Skeletal muscle cell (primary cell): ENCODE data around the gene SELENOP.

Source experiments
- DNase-seq: peaks from one replicate; pipeline ENCODE4 v3.0.0-alpha.2; 2010; ENCODE audit warnings: low read depth
- H3K4me3 ChIP-seq: 2 replicates; pipeline ENCODE4 v1.5.1; 2011; ENCODE audit warnings: low read depth, mild to moderate bottlenecking, control low read depth, low read length, moderate library complexity

The SELENOP gene

DNA sequence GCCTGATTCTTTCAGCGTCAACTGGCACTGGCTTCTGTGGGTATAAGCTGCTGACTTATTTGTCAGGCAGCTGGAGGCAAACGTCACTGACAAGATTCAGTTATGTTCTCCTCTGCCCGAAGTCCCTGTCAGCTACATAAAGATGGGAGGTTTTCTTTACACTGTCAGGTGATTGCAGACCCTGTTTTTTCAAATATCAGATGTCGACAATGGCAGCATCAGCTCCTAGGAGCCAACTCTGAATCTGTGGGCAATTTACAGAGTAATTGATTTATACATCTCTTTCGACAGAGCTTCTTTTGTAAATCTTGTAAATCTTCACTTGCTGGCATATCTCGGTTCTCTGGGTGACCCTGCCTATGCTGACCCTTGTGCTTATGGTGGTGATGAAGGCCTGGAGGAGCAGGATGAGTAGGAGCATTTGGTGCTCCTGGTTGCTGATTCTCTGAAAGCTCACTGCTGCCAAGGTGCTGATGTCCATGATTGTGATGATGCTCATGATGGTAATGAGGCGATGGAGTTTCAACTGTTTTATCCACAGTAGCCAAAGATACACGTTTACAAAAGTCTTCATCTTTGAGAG is 10.9 kb downstream of the SELENOP start:
- no peak for DNase-seq
- no peak overlapping the region for H3K4me3 ChIP-seq

GRCh38 chr5:42799668-42800114 is 12.0 kb downstream of the SELENOP start:
- no peak for DNase-seq
- no peak overlapping the region for H3K4me3 ChIP-seq

DNA sequence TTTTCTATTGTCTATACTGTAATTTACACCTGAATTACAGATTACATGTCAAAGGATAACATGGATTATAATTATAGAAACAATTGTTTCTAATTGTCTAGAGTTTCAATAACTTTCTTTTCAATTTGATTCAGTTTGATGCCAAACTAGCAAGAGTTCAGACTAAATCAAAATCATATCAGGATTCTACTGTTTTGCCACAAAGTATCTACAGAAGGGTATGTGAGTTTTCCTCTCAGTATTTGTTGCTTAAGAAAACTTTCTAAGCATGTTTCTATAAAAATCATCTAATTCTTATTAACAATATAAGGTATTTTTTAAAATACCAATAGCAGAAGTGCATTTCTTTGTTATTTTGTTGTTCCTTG is 12.5 kb downstream of the SELENOP start:
- DNase-seq: no peak
- H3K4me3 ChIP-seq: no peak overlapping the region

DNA sequence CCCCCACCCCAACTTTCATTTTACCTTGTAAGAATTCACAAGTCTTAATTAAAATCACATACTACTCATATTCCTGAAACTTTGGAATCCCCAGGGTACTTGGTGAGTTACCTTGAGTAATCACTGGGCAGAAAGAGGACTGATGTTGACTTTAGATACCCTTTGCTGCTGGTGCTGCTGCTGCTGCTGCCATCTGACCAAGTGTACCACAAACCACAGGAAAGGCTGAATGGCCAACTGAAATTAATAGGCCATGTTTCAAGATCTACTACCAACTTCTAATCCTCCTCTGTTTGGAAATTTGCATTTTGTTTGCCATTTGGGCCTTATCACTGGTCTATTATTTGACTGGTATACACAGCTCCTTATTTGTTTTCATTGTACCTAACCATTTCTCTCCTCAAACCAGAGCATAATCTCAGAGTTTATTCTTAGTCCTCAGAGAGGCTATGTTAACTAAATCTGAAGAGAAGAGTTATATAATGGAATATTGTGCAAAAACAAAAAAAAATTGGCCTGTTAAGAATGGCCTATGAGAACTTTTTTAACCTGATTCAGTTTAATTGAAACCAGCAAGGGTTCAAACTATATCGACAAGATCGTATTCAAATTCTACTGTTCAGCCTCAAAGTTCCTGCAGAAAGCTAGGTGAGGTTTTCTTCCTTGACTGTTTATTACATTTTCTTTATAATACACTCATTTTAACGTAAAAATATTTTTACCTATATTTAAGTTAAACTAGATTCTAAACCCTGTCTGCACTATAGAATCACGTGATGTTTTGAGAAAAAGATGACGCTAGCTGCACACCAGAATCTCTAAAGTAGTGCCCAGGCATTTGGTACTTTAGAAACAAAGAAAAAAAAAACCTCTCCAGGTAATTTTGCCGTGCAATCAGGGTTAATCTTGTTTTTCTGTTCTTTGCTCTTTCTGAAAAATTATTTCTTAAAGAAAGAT is 13.1 kb downstream of the SELENOP start:
- DNase-seq: no peak
- no peak overlapping the region for H3K4me3 ChIP-seq

GRCh38 chr5:42791151-42791550 is 20.5 kb downstream of the SELENOP start:
- no peak overlapping the region for H3K4me3 ChIP-seq
- no peak for DNase-seq

DNA sequence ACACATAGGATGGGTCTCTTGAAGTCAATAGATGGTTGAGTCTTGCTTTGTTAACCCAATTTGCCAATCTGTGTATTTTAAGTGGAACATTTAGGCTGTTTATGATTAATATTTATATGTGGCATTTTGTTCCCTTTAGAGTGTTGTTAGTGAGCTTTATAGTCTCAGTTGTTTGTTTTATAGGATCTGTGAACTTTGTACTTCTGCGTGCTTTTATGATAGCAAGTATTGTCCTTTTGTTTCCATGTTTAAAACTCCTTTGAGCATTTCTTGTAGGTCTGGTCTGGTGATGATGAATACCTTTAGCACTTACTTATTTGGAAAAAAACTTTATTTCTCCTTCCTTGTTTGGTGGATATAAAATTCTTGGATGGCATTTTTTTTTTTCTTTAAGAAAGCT is 23.8 kb downstream of the SELENOP start:
- no peak overlapping the region for H3K4me3 ChIP-seq
- DNase-seq: no peak

DNA sequence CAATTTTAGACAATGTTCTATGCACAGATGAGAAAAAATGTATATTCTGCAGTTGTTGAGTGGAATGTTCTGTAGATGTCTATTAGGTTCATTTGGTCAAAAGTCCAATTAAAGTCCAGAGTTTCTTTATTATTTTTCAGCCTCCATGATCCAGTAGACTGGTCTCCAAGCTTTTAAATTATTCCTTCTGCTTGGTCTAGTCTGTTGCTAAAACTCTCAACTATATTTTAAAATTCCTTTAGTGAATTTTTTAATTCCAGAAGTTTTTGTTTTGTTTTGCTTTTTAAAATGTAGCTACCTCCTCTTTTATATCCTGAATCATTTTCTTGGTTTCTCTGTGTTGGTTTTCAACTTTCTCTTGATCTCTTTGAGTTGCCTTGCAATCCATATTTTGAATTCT is 24.6 kb downstream of the SELENOP start:
- no peak overlapping the region for H3K4me3 ChIP-seq
- DNase-seq: no peak

DNA sequence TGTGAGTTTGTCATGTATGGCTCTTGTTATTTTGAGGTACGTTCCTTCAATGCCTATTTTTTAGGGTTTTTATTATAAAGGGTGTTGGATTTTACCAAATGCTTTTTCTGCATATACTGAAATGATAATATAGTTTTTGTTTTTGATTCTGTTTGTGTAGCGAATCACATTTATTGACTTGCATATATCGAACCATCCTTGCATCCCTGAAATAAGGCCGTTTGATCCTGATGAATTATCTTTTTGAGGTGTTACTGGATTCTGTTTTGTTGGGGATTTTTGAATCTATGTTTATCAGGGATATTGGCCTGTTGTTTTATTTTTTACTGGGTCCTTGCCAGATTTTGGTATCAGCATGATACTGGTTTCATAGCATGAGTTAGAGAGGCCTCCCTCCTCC is 25.9 kb downstream of the SELENOP start:
- DNase-seq: no peak
- no peak overlapping the region for H3K4me3 ChIP-seq

- no peak overlapping the region for H3K4me3 ChIP-seq
- no peak for DNase-seq
These were observed 27.6 kb downstream of the SELENOP start for GRCh38 chr5:42784132-42784531.

- H3K4me3 ChIP-seq: no peak overlapping the region
- DNase-seq: no peak
These were observed 30.1 kb downstream of the SELENOP start for GRCh38 chr5:42781584-42781983.

DNA sequence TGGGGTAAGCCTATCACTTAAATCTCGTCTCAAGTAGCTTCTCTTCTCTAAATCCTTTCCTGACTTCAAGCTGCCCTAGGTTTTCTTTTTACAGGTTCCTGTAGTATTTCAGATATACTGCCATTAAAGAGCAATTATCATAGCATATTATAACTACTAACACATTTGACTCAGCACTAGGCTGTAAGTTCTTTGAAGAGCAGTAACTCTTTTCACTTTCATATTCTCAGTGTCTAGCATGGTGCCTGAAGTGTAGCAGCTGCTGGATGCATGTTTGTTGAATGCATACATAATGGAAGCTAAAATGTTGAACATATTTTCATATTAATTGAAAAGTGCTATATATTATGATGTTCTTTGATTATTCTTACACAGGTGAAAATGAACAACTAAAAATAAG is 32.6 kb downstream of the SELENOP start:
- DNase-seq: no peak
- H3K4me3 ChIP-seq: no peak overlapping the region

DNA sequence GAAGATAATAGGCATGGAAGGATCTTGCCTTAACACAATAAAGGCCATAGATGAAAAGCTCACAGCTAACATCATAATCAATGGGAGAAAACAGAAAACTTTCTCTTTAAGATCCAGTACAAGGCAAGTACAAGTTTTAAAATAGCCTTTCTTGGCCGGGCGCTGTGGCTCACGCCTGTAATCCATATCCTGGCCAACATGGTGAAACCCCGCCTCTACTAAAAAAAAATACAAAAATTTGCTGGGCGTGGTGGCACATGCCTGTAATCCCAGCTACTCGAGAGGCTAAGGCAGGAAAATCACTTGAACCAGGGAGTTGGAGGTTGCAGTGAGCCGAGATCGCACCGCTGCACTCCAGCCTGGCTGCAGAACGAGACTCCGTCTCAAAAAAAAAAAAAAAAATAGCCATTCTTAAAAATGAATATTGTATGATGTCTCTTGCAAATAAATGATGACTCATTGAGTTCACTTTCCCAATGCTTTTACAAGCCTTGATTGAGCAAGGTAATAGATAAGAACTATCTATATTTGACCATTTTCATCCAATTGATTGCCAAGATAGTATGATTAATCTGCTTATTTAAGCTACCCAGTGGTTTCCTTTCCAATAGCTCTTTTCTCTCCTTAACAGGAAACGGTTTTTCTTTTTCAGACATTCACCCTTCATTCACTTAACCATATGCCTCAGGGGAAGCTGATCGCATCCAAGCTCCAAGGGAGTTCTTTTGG is 39.3 kb downstream of the SELENOP start:
- H3K4me3 ChIP-seq: no peak overlapping the region
- DNase-seq: no peak

DNA sequence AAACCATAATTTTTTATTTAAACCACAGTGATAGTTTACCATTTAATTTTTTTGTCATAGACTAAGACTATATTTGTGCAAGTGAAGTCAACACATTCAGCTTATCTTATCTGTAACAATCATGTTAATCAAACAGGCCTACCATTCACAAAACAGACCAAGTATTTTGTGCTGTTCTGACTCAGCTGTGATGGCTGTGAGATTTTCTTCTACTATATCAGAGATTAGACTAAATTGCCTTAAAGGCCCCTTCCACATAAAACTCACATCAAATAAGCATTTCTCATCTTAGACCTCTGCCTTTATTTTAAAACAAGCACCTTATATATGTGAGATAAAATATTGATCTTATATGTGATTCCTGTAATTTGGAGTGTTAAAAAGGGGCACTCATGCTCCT is 41.7 kb downstream of the SELENOP start:
- no peak overlapping the region for H3K4me3 ChIP-seq
- DNase-seq: no peak

DNA sequence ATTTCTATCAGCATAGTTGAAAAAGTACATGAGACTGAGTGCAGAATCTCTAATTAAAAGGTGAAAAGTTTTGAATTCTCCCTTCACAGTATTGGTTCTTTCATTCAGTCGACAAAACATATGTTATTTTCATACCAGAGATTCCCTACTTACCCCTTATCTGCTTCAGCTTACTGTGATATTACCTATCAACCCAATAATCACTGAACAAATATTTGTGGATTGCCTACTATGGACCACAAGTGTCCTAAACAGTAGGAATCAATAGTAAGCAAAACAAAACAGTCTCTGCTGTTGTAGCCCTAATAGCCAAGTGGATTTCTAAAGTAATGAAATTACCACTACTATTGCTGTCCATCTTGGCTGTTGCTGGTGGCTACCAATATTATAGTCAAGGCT is 43.6 kb downstream of the SELENOP start:
- no peak for DNase-seq
- no peak overlapping the region for H3K4me3 ChIP-seq

DNA sequence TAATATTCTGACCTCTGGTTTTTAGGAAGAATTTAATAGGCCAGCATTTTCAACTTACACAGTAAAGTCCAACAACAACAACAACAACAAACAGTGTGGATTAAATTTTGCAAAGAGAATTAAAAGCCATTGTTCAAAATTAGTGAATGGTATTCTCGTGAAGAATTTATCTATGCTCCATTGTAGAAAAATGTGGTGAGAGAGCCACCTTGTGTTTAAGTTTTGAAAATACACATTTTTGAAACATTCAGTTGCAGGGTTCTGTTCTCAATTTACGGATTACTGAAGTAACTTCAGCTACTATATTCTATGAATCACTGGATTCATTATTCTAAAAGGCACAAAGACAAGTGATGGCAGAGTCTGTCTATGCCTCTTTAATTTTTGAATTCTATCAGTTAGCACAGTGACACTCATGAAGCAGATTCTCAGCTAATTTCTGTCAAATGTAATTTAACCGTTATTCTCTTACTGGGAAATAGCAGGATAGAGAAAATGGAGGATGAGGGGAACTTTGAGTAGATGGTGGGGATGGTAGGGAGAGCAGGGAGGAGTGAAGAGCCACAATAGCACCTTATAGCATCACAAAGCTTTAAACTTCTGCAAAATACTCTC is 44.1 kb downstream of the SELENOP start:
- DNase-seq: no peak

GRCh38 chr5:42761791-42762190 is 49.9 kb downstream of the SELENOP start:
- H3K4me3 ChIP-seq: no peak overlapping the region
- DNase-seq: no peak

More for the DNA sequence above, 44.1 kb downstream of the SELENOP start:
- H3K4me3 ChIP-seq: no peak overlapping the region

GRCh38 chr5:42760426-42760825 is 51.3 kb downstream of the SELENOP start:
- no peak overlapping the region for H3K4me3 ChIP-seq
- DNase-seq: no peak

DNA sequence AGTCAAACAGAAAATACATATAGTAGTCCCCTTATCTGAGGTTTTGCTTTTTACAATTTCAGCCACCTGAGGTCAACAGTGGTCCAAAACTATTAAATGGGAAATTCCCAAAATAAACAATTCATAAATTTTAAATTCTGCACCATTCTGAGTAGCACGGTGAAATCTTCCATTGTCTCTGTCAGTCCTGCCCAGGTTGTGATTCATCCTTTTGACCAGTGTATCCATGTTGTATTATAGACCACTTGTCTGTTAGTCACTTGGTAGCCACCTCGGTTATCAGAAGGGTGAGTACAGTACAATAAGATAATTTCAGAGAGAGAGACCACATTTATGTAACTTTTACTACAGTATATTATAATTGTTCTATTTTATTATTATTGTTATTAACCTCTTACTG is 52.2 kb downstream of the SELENOP start:
- no peak overlapping the region for H3K4me3 ChIP-seq
- no peak for DNase-seq

DNA sequence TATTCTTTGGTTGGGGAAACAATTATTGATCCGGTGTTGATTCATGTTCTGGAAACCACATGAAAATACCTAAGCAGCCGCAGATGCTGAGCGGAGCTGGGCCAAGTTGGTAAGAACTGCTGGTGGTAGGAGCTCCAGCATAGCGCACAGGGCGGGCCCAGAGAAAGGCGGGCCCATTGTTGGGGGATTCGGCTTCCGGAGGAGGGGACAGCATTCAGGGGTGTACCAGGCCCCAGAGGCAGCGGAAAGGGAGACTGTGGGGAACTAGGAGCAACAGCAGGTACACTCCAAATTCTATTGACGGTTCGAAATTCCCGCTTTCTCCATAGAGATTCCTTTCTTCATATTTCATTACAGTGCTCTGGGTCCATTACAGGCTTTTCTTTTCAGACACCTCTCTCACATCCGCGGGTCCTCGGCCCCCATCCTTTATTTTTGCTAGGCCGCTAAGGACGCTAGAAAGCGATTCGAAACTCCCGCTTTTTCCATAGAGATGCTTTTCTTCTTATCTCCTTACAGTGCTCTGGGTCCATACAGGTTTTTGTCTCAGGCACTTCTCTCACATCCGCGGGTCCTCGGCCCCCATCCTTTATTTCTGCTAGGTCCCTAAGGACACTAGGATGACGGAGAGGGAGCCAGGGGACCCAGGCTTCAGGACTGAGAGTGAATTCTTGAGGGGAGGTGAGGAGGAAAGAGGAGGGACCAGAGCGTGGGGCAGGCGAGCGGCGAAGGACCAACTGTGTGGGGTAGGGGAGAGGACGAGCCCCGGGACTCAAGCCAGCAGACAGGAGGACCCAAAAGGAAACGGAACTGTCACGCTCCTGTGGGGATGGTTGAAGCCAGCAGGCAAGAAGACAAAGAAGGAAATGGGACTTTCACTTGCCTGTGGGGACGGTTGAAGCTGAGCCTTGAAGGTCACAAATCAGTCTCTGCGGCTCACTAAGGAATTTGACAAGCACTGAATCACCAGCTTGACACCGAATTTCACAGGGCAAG is 54.8 kb downstream of the SELENOP start, which contains the start of gene CCDC152:
TSS of gene CCDC152 (plus strand) at position 213 of the 996 bp plus-strand sequence. CDS start 2,304 bp downstream, outside the sequence.
- no peak for DNase-seq
- peak within 1 kb of the TSS; percentile 46 for H3K4me3 ChIP-seq
